Midbrain (tissue), 1 donor: ENCODE data around the gene COA1.
A peak's percentile ranks its signal among the peaks of the same experiment; 100 is the strongest.
"Not testable (repeated sequence)": the region's sequence is repeated elsewhere in the genome, so short reads cannot be mapped to it uniquely, and the experiment has no call there.

Experiments
- DNase-seq: peaks from one replicate; lab custom pipeline; 2025; lab: John Stamatoyannopoulos, UW

COA1 gene

DNA sequence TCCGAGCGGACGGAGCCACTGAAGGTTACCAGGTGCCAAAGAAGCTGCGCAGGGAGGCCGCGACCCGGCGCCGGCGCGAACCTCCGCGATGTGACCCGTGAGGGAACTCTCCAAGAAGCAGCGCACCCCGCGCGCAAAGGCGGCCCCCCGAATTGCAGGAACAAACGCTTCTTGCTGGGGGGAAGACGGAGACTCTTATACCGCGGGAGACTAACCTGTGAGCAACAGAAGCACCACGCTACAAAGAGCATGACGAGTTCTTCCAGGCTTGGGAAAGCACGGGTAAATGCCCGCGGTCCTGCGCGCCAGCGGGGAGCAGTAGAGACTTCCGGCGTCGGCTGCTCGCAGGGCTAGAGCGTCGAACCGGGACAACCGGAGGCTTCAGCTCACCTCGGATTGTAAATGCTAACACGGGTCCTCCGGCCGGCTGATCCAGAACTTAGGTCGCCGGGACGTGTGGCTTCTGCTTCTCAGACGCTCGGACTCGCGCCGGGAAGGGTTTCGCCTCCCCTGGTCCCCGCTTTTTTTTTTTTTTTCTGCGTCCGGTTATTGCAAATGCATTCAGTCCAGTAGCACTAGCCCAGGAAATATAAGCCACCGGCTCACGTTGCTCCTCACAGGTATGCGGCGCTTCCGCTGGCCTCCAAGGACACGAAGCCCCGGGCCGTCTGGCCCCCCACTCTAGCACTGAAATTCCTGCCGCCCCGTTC lies at the start of gene COA1:
TSS of gene COA1 (minus strand) at position 310 of the 710 bp plus-strand sequence. CDS start 80,909 bp downstream, outside the sequence.
- peak; percentile 93 for DNase-seq

GRCh38 chr7:43778293-43779044 lies 49.1 kb upstream of the COA1 start:
- not testable (repeated sequence) for DNase-seq

GRCh38 chr7:43775255-43775654 lies 45.9 kb upstream of the COA1 start:
- not testable (repeated sequence) for DNase-seq

DNA sequence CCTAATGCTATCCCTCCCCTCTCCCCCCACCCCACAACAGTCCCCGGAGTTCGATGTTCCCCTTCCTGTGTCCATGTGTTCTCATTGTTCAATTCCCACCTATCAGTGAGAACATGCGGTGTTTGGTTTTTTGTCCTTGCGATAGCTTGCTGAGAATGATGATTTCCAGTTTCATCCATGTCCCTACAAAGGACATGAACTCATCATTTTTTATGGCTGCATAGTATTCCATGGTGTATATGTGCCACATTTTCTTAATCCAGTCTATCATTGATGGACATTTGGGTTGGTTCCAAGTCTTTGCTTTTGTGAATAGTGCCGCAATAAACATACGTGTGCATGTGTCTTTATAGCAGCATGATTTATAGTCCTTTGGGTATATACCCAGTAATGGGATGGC lies 43.9 kb upstream of the COA1 start:
- DNase-seq = not testable (repeated sequence)

DNA sequence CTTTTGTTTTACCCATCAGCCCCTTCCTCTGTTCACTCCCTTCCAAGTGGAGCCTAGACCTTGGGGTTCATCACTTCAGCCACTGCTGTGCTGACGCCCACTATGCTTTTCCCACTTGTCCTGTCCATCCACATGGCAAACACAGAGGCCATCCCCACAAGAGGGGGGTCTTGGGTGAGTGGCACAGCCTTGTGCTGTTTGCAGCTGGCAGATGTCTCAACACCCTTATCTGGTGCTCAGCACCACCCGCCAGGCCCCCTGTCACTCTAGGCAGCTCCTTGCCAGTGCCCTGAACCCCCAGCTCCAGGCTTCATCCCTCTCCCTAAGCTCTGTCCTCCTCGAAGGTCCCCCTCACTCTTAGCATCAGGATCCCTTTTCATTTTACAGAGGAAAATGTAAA lies 42.2 kb upstream of the COA1 start:
- no peak for DNase-seq

GRCh38 chr7:43771128-43771527 lies 41.8 kb upstream of the COA1 start:
- no peak for DNase-seq

DNA sequence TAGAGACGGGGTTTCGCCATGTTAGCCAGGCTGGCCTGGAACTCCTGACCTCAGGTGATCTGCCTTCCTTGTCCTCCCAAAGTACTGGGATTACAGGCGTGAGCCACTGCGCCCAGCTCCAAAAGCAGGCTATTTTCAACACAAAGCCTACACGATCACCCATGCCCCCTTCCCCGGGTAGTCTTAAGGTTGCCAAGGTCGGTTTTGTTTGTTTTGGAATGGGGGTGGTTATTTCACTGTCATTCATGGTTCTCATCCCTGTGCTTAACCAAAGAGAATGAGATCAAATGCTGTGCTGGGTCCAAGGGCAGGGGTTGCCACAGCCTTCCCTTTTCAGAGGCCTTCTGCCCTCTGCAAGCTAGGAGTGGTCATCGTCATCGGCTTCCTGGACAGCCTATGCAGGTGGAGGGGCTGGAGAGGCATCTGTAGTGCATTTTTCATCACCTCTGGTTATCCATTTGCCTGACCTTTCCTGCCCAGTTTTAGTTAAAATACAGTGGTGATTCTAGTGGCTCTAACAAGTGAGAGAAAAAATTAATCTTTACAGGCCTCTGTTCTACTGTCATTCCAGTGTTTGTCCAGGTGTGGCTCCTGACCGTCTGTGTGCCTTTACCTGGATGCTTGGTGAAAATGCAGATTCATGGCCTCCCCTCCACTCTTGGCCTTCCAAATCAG lies 40.6 kb upstream of the COA1 start:
- no peak for DNase-seq

- no peak for DNase-seq
These were observed 40.0 kb upstream of the COA1 start for GRCh38 chr7:43769281-43769680.

GRCh38 chr7:43768887-43769272 lies 39.6 kb upstream of the COA1 start:
- DNase-seq = no peak

DNA sequence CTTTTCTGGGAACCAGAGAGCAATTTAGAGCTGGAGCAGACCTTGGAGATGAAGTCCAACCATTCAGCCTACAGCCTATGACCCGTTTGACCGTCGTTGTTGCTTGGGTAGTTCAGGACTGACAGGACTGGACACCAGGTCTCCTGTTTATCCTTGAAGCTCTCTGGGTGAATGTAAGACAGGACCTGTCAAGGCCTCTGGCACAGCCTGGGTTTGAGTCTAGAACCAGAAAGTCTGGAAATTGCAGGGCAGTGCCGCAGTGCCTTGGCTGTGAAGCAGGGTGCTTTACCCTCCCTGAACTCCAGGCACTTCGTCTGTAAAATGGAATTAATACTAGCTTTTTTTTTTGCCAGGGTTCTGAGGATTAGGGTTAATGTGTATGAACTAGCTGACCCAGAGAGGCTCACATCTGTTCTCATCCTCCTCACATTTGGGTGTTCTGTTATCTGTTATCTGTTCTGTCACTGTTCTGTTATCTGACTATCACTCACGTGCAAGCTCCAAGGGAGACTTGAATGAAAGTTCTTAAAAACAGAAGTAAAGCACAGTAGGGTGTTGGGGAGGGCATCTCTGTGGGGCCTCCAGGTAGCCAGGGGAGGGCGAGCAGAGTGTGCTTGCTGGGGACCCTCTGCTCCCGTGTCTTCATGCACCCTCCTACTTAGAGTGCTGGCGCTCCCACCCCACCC lies 39.0 kb upstream of the COA1 start:
- no peak for DNase-seq

DNA sequence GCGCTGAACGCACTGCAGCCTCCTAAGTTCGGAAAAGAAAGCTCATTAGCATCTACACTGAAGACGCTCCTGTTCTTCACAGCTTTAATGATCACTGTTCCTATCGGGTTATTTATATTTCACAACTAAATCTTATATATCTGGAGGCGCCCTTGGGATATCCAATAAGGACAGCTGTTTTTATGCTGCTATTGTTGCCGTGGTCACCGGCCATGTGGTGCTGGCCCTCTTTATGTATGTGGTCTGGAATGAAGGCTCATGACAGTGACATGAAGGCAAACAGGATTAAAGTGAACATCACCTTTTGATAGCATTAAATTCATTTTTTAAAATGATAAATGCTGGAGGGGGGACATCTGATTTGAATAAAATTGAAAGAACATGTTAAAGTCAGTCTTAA lies 38.0 kb upstream of the COA1 start:
- no peak for DNase-seq

DNA sequence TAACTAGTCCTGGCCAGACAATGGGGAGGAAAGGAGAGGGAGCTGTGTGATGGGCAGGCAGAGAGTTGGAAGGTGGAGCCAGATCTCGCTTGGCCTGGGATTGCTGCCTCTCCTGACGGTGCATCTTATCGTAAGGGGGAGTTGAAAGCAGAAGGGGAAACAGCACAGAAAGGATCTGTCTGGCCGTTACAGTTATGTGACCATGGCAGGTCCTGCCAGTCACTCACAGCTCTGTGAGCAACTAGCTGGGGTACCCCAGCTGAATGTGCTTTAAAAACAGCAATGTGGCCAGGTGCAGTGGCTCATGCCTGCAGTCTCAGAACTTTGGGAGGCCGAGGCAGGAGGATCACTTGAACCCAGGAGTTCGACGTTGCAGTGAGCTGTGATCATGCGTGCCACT lies 37.2 kb upstream of the COA1 start:
- DNase-seq = no peak

DNA sequence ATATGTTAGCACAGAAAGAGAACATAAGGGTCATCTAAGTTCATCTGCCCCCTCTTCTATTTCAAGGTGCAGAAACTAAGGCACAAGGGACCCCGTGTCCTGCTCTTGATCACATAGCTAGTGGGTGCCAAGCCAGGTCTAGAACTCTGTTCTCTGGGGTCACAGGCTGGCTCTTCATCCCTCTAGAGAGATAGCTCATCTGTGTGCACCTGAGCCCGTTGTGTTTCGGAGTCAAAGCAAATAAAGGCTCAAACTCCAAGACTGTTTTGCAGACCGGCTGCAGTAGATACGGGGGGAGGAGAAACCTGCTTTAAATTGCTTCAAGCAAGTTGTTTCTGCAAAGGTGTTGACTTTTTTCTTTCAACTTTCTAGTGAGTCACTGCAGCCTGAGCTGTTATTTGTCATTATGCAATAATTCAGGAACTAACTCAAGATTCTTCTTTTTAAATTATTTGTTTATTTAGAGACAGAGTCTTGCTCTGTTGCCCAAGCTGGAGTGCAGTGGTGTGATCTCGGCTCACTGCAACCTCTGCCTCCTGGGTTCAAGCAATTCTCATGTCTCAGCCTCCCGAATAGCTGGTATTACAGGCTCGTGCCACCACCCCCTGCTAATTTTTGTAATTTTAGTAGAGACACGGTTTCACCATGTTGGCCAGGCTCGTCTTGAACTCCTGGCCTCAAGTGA lies 35.6 kb upstream of the COA1 start:
- DNase-seq = no peak

DNA sequence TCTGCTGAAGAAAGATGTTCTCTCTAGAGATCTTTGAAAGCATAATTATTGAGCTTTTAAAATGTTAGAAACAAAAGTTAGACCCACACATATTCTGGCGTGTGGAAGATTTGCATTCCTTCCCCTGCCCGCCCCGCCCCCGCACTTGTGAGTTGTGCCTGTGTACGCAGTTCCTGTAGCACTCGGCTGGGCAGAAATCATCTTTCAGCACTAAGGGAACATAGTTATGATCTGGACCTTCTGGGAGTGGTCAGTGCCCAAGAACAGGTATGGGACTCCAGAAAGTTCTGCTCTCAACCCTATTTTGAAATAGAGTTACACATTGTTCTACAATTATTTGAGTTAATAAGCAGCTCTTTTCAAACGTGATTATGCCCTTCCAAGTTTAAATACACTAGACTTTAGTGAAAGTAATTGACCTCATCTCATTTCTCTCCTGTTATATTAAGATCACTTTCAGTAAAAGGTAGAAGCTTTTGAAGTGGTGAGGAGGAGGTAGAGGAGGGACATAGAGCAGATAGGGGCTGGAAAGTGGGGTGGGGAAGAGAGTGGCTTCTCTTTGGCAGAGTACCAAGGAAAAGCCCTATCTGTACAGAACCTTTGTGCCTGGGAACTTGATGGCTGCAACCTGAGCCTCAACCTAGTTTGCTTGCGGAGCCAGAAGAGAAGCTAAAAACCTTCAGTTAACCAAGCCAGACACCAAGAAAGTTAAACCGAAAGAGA lies 34.9 kb upstream of the COA1 start:
- no peak for DNase-seq

GRCh38 chr7:43763183-43763582 lies 33.9 kb upstream of the COA1 start:
- no peak for DNase-seq

DNA sequence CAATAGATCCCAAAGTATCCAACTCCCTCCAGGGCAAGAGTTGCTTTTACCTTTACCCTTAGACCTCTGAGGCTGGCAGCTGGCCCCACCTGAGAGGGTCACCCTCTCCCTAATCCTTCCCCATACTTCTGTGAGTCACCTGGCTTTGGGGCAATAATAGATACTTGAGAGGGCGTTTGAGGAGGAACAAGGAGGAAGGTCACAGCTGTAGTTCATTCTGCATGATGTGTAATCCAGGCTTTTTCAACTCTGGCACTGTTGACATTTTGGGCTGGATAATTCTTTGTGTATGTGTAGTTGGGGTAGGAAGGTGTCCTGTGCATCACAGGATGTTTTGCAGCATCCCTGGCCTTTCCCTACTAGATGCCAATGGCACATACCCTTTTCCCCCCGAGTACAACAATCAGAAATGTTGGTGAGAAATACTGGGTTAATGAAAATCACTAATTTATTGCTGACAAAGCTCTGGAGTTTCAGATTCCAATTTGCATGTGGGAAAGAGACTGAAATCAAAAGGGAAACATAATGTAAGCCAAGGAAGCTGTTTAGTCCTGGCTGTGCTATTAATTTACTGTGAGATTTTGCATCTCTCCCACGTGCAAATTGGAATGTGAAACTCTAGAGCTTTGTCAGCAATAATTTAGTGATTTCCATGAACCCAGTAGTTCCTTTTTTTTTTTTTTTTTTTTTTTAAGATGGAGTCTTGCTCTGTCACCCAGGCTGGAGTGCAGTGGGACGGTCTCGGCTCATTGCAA lies 32.8 kb upstream of the COA1 start:
- no peak for DNase-seq

DNA sequence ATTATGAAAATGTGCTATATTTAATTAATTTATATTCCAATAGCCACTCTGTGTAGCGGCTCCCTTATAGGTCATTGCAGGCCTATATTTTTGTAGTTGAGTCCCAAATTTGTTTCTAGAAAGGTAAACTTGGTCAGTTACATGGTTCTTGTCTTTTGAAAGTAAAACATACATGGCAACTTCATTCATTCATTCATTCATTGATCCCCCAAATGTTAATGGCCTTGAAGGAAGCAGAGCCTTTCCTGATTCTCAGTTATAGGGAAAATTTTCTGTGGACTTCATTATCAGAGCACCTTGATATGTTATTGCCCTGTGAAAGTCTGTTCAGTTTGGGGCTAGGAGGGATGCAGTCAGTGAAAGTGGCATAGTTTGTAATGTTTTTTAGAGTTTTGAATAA lies 32.1 kb upstream of the COA1 start:
- DNase-seq = no peak

DNA sequence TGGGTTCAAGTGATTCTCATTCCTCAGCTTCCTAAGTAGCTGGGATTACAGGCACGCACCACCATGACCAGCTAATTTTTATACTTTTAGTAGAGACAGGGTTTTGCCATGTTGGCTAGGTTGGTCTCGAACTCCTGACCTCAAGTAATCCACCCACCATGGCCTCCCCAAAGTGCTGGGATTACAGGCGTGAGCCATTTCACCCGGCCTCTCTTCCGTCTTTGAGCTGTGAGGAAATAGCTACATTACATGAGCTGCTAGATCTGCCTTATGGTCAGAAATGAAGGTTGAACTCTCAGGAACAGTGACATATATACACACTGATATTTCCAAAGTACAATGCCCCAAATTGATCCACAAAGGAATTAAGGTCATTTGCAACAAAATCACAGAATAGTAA lies 31.5 kb upstream of the COA1 start:
- no peak for DNase-seq

- peak; percentile 55 for DNase-seq
These were observed 29.7 kb upstream of the COA1 start for GRCh38 chr7:43758822-43759683.
